AG04450 (cell line): Measurements from ENCODE around the gene CEP192. TPM values are rescaled to one million over a fixed set of nuclear protein-coding genes. Genes with fewer than 3 reads are reported as not detected.

Source experiments
- CTCF ChIA-PET: fragments of 300-600, 350-600 bp; formaldehyde crosslinking; extraction: SDS; loops from one replicate; lab custom pipeline; 2022; ENCODE audit warnings: antibody characterized with exemption, inconsistent platforms; lab: Charles Lee
- POLR2A ChIA-PET: fragments of 350-600 bp; formaldehyde crosslinking; extraction: SDS; loops from one replicate; lab custom pipeline; 2021; ENCODE audit warnings: antibody characterized with exemption, inconsistent platforms; lab: Yijun Ruan, JAX
- DNase-seq: peaks from one replicate; pipeline ENCODE4 v3.0.0-alpha.2; 2011; ENCODE audit warnings: low read depth, low spot score
- H3K27ac ChIP-seq: one replicate; pipeline ENCODE4 v1.5.1; 2012; ENCODE audit warnings: low read depth, low read length, control low read depth
- H3K27me3 ChIP-seq: one replicate; pipeline ENCODE4 v1.6.0; 2012; ENCODE audit warnings: low read length; ENCODE audit not compliant: control insufficient read depth, insufficient read depth
- H3K4me3 ChIP-seq: 2 replicates; pipeline ENCODE4 v1.5.1; 2011; ENCODE audit warnings: mild to moderate bottlenecking, low read depth, low read length, control low read depth
- H3K9me3 ChIP-seq: 2 replicates; pipeline ENCODE4 v1.5.1; 2012; ENCODE audit warnings: low read length; ENCODE audit not compliant: control insufficient read depth, insufficient read depth
- CTCF ChIP-seq: IDR thresholded peaks from 2 replicates; pipeline ENCODE4 v1.5.1; 2011; ENCODE audit warnings: low read depth, low read length, control low read depth, inconsistent platforms
- polyA plus RNA-seq: library from polyadenylated mRNA; depleted of rRNA; stranded (reverse); fragments of >200 nt; gene quantifications from 2 replicates; pipeline ENCODE4 v1.2.3, GENCODE V29; 2011

Gene CEP192
- polyA plus RNA-seq, 1 experiment: 21.1 TPM

DNA sequence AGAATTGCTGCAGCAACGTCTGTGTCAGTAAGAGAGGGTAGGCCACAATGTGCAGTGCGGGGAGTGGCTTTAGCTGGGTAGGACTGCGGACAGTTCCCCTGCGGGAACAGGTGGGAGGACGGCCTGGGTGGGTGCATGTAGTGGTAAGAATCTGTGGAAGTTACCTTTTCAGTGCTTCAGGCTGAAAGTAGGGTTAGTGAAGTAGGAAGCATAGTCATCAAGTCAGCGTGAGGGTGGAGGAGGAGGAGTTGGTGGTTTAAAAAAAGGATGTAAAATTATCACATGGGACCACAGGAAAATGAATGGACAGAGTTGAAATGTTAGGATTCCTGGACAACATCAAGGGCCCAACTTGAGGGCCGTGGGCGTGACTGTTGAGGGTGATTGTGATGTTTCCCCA lies 13.2 kb downstream of the CEP192 start:
- no peak for DNase-seq
- ChIA-PET CTCF (interaction anchor here (0.6 to 3.6 kb wide), 7 partner anchors 9 to 157 kb away, joined by 3 to 19 read pairs (median 4); no protein-coding TSS in a partner anchor), POLR2A (no interaction called here)
- Histone ChIP-seq H3K9me3 (no peaks in the 10 kb centered on the region), H3K27me3 (no peaks in the 10 kb centered on the region), H3K27ac (no peak overlapping the region), H3K4me3 (no peak overlapping the region)
- TF ChIP-seq CTCF: no peak

GRCh38 chr18:13005289-13005688 lies 14.1 kb downstream of the CEP192 start:
- POLR2A ChIA-PET: no interaction called here
- CTCF ChIA-PET: interaction anchor here (0.9 to 3.6 kb wide), 2 partner anchors 33 to 154 kb away, joined by 3 to 19 read pairs; no protein-coding TSS in a partner anchor

GRCh38 chr18:13006531-13007247 lies 15.5 kb downstream of the CEP192 start:
- H3K27me3 ChIP-seq: no peaks in the 10 kb centered on the region
- POLR2A ChIA-PET: no interaction called here
- TF ChIP-seq CTCF: no peak
- no peak overlapping the region for H3K27ac ChIP-seq
- H3K4me3 ChIP-seq: no peak overlapping the region
- no peaks in the 10 kb centered on the region for H3K9me3 ChIP-seq
- no peak for DNase-seq
- CTCF ChIA-PET: interaction anchor here (1.0 to 3.6 kb wide), 2 partner anchors 152 to 153 kb away, joined by 3 to 19 read pairs; no protein-coding TSS in a partner anchor

More at GRCh38 chr18:13005289-13005688, 14.1 kb downstream of the CEP192 start:
- H3K27ac ChIP-seq: no peak overlapping the region
- H3K27me3 ChIP-seq: no peaks in the 10 kb centered on the region
- no peak overlapping the region for H3K4me3 ChIP-seq
- no peak for DNase-seq
- H3K9me3 ChIP-seq: no peaks in the 10 kb centered on the region
- TF ChIP-seq CTCF: no peak

GRCh38 chr18:13007248-13007560 lies 16.0 kb downstream of the CEP192 start:
- Histone ChIP-seq H3K9me3 (no peaks in the 10 kb centered on the region), H3K27ac (no peak overlapping the region), H3K4me3 (no peak overlapping the region), H3K27me3 (no peaks in the 10 kb centered on the region)
- TF ChIP-seq CTCF: no peak
- no peak for DNase-seq
- ChIA-PET CTCF (interaction anchor here (0.7 to 3.6 kb wide), 3 partner anchors 9 to 153 kb away, joined by 3 to 19 read pairs (median 3); no protein-coding TSS in a partner anchor), POLR2A (no interaction called here)

- no peak for DNase-seq
- POLR2A ChIA-PET: no interaction called here
- H3K27ac ChIP-seq: no peak overlapping the region
- H3K27me3 ChIP-seq: no peaks in the 10 kb centered on the region
- no peak overlapping the region for H3K4me3 ChIP-seq
- H3K9me3 ChIP-seq: no peaks in the 10 kb centered on the region
- TF ChIP-seq CTCF: no peak
- CTCF ChIA-PET: no interaction called here
Measured at GRCh38 chr18:13011719-13012118, 20.6 kb downstream of the CEP192 start.
